Hematopoietic multipotent progenitor cell treated with erythropoietin and hydrocortisone succinate and interleukin-3 and kit ligand, for 8 days (in vitro differentiated cells): ENCODE results near the gene CENPX.

Experiments
- DNase-seq: peaks from one replicate; pipeline ENCODE4 v3.0.0-alpha.2; 2015

The CENPX gene

DNA sequence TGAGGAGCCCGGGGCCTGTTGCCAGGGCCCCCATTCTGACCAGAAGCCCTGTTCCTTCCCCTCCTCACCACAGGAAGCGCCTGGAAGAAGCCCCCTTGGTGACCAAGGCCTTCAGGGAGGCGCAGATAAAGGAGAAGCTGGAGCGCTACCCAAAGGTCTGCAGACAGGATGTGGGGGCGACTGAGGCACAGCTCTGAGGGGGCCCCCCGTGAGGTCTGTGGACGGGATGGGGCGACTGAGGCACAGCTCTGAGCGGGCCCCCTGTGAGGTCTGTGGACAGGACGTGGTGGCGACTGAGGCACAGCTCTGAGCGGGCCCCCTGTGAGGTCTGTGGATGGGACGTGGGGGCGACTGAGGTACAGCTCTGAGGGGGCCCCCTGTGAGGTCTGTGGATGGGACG lies 13.3 kb downstream of the CENPX start:
- DNase-seq, result no peak

DNA sequence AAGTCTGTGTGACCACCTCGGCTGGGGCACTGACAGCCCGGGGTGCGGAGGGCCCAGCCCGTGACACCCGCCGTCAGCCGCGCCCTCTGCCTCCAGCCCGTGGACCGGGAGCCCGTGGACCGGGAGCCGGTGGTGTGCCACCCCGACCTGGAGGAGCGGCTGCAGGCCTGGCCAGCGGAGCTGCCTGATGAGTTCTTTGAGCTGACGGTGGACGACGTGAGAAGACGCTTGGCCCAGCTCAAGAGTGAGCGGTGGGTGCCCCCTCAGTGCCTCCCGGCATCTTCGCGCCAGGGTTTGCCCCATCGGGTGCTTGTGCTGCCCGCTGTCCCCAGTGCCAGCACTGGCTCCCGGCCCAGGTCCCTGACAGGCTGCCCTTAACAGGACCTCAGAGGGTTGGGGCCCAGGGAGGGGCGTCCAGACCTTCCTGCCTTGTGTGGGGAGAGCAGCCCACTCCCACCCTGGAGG lies 13.7 kb downstream of the CENPX start:
- DNase-seq, result no peak

DNA sequence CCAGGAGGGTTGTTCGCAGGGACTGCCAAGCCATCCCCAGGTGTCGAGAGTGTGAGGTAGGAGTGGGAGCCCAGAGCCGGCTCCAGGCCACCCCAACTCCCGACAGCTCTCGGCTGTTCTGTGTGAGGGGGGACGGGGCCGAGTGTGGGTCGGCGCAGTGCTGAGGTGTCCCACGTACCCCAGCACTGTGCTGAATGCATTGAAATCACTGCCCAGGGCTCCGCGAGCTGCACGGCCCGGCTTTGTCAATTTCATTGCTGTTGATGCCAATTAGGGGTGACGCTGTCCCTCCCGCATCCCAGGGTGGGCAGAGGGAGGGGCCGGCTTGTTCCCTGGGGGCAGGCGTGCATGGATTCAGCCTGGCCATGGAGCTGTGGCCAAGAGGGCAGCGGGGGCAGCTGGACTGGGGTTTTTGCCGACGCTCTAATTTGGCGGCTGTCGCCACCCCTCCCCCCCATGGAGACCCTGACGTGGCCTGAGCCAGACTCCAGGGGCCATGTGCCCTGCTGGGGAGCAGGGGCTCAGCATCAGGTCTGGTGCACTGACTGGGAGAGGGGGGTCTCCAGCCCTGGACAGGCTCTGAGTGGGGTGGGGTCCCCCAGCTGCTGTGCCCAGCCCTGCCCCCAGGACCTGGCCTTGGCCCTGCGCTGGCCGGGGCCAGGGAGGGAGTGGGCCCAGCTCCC lies 14.3 kb downstream of the CENPX start:
- no peak for DNase-seq

DNA sequence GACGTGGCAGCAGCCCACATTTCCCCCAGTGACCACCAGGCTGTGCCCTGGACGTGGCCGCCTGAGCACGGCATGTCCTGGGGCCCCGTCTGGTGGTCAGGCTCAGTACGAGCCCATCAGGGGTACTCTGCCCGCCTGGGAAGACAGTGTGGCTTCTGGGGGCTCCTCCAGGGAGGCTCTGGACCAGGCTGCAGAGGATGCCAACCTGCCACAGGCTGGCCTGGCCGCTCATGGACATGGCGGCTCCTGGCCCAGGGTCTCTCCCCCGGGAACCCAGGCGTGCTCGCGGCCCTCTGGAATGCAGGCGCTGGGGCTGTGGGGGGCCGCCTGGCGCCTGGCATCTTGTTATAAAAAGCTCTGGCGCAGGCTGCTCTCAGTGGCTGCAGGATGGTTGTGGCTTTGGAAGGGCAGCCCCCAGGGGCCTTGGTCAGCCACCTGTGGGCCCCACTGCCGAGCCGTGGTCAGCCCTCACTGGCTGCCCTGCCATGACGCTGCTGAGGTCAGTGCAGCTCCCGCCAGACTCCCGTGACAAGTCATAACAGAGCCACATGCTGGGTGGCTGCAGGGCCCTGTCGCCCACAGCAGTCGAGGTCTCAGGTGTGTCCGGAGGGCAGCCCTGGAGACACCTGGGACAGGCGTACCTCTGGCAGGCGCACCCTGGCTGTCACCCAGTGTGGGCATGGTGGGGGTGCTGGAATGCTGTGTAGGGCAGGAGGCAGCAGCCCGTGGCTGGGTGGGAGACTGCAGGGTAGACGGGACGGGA lies 15.0 kb downstream of the CENPX start:
- no peak for DNase-seq

DNA sequence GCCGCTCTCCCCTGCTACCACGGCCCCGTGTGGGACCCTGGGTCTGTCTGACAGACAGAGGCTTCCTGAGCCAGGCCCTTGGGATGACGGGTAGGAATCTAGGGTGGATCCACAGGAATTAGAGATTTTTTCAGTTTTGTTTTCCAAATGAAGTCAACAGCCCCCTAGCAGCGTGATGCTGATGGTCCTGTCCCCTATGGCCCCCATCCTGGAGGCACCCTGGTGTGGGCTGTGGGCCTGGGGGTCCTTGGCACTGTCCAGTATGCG lies 15.5 kb downstream of the CENPX start:
- DNase-seq, result no peak

DNA sequence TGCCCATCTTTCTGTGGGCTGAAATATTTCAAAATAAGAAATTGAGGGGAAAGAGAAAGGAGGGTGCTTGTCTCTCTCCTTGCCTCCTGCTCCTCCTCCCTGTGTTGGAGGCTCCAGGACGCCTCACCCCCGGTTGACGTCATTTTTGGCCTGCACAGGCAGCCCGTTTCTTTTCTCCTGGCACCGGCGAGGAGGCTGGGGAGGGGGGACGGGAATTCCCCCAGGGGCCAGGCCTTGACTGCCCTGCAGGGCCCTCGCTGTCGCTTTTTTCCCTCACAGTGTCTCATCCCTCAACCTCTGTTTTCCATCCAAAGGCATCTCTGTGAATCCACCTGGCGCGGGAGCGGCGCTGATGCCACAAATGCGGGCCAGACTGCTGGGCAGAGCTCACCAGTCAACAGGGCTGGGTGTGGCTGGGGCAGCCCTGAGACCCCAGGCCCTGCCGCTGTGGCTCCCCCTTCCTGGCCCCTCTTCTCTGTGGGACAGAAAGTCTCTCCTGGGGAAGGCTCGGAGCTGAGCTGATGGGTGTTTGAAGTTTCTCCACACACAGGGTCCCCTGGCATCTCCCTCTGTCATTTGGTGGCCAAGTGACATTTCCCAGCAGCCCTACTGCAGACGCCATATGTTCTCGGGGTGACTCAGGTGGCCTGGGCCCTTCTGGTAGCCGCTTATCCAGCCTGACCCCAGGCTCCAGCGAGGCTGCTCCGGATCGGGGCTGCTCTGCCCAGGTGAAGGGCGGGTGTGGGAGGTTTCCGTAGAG lies 16.0 kb downstream of the CENPX start:
- no peak for DNase-seq

DNA sequence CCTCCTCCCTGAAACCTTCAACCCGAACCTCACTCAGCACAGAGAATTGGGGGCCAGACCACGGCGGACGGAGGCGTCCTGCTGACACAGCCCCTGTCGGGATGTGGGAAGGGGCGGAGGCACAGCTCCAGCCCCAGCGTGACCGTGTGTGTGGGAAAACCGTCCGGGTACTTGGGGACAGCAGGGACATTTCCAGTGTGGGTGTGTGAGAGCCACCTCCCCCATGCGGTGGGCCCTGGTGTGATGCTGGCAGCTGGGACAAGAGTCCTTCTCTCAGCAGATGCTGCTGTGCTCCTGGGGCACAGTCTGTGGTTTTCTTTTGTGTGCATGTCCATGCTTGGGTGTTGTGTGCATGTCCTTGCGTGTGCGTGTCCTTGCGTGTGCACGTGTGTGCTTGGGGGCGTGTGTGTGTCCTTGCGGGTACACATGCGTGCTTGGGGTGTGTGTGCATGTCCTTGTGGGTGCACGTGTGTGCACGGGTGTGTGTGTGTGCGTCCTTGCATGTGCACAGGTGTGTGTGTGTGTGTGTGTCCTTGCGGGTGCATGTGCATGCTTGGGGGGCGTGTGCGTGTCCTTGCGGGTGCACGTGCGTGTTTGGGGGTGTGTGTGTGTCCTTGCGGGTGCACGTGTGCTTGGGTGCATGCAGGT lies 16.9 kb downstream of the CENPX start:
- no peak for DNase-seq

DNA sequence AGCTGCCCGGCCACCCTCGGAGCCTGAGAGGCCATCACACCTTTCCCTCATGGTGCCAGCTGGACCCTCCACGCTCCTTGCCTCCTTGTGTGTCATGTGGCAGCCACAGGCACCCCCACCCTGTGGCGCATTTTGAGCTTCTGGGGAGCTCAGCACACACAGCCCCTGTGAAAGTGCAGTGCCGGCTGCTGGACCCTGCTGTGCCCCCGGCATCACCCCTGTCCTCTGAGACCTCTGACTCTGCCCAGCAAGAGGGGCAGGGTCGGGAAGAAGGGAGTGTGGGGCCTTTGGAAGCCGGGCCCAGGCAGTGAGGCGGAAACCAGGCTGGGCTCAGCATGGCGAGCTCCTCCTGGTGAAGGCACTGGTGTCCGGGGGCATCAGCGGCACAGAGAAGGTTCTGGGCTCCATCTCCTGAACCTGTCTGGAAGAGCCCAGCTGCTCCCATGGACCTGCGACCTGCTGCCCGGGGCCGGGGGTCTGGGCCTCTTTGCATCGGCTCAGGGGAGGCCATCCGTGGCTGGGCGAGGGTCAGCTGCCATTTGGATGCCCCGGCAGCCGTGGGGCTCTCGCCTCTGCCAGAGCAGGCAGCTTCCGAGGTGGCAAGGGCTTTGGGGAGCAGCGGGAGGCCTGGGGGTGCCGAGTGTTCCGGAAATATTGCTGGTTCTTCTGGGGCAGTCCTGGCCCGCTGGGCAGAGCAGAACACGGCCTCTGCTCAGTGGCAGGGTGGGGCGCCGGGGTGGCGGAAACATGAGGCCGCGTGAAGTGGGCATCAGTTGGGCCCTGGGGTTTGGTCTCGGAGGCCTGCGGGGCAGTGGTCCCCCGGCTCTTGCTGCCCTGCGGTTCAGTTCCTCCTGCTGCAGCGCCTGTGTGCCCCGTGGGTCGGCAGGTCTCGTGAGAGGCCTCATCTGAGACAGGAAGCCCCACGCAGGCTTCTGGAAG lies 17.9 kb downstream of the CENPX start:
- DNase-seq, result no peak

DNA sequence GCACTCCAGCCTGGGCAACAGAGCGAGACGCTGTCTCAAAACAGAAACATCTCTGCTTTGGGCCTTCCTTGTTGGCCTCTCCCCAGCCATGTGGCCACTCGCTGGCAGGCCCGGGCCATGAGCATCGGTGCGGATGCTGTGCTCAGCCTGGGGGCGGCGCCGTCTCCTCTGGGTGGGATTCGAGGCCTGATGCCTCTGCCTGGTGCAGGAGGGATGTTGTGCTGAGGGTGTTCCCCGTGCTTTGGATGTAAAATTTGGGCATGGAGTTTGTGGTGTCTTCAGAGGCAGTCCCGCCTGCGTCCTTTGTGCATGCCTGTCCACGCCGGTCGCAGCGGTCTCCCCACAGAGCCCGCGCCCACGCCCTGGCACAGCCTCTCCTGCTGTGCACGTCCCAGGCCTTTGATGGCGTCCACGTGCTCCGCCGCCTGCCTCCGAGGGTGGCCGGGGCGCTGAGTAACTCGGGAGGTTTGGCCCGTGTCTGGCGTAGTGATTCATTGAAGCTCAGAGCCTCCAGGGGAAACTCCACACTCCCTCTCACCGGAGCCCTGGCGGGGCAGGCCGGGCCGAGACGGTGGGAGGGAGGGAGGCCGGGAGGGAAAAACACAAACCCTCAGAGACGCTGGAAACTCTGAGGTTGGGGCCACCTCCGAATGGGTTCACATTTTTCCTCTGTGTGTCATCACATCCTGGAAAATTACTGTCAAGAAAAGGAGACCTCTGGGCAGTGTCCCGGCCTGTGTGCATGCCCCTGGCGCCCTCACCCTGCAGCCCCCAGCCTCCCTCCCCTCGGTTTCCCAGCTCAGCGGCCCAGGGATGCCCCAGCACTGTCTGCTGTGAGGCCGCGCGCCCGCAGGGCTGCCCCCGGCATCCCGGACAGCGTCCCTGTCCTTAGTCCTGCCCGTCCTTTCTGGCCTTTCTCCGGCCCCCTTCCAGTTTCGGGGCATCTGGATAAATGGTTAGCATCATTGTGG lies 19.0 kb downstream of the CENPX start:
- DNase-seq, result no peak

DNA sequence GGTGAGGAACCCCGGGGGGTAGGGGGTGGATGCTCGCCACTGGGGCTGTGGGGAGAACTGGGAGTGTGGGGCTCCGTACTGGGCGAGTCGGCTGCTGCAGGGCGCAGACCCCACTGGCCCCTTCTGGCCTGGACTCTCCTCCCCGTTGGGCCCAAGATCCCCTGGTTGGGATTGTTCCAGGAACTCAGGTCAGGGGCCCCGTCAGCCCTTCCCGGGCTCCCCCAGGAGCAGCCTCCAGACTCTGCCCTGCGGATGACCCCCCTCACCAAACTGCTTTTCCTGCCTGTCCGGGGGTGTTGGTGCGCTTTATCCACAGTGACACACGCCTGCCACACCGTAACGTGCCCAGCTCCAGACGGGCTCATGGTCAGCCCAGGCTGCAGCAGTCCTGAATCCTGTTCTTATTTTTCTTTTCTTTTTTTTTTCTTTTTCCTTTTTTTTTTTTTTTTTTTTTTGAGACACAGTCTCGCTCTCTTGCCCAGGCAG lies 21.1 kb downstream of the CENPX start:
- DNase-seq, result no peak

DNA sequence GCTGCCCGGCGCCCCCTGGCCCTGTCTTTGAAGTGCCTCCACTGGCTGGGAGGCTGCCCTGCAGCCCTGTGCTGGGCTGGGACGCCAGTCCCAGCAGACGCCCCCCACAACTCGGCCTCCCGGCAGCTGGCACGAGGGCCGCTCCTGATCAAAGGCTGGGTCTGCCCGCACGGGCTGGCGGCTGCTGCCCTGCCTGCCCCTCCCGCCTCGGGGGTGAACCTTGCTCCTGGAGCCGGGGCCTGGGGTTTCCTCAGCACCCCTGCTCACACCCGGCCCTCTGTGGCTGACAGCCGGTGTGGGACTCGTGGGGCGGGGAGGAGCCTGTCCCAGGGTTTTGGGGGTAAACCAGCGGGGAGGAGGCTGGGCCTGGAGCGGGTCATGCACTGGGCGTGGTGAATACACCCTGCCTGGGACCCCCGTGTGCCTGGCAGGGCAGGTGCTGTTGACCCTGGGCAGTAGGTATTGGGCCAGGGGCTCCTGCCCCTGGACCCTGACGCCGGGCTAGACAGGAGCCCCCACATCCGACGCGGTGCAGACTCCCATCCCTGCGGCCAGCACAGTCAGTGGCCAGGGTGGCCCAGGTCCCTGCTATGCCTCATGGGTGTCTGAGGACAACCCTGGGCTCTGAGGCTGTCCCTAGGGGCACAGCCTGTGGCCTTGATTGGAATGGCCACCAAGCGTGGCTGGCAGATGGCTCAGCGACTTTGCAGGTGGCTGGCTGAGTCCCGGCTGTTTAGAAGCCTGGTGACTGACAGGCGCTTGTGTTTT lies 21.7 kb downstream of the CENPX start:
- no peak for DNase-seq

DNA sequence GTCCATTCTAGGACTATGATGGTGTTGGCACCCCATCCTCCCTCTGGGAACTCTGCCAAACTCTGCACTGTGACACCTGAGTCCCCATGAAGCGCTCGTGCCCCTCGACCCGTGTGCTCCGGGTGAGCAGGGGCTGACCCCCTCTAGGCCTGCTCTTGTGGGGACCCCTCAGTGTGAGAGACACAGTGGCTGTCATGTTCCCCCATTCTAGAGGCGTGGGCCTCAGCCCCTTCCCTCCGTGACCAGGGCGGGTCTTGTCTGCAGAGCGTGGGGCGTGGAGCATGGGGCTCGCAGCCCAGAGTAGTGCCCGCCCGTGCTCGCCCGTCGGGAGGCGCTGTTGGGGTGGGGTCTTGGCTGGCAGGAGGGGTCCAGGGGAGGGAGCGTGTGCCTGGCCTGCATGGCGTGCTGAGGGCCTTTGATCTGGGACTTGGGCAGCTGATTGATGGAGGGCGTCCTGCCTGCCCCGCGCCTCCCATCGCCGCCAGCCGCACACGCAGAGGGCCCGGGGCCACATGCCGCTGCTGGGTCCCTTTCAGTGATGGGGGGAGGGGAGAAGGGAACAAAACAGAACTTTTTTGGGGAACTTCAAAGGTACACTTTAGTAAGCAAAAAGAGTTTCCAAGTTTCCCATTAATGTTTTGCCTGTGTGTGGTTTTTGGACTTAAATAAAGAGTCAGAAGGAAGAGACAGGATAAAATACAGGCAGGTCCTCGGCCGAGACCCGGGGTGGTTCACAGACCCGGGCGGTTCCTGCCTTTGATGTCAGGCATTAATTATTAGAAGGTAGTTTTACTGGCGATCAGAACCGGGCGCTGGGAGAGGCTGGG lies 22.5 kb downstream of the CENPX start:
- DNase-seq, result no peak

DNA sequence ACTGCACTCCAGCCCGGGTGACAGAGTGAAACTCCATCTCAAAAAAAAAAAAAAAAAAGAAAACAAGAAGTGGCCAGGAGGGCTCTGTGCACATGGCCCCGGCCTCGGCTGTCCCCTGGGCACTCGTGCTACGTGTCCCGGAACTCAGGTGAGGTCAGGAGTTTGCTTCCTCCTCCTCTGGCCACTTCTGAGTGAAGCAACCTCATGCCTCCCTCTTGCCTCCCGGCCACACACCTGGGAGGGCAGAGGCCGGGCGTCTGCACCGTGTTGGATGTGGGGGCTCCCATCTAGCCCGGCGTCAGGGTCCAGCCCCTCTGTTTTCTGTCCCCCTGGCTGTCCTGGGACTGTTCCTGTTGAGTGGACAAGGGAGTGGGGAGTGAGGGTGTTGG lies 23.1 kb downstream of the CENPX start:
- no peak for DNase-seq

DNA sequence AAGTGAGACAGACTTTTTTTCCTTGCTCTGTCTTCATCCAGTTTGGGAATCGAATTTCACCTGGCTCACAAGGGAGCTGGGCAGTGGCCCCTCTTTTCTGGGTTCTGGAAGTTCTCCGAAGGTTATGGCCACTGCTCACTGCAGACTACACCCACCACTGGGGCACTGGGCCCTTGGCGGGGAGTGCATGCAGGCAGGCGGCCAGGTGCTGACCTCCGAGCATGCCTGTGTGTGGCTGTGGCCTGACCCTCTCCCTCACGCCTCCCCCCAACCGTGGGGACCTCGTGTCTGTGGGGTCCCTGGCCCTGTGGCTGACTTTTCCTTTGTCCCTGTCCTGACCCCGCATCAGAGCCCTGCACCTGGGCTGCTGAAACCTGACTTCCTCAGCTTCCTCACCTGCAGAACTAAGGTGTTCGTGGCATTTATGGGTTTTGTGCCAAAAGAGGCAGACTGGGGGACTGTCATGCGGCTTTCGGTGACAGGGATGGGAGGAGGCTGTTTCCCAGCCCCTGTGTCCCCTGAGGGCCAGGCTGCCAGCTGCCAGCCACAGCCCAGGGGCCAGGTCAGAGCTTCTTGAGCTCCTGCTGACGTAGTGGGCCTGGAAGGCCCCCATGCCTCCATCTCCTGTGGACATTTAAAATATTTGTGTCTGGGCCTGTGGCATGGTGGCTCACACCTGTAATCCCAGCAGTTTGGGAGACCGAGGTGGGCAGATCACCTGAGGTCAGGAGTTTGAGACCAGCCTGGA lies 23.8 kb downstream of the CENPX start:
- DNase-seq, result no peak

DNA sequence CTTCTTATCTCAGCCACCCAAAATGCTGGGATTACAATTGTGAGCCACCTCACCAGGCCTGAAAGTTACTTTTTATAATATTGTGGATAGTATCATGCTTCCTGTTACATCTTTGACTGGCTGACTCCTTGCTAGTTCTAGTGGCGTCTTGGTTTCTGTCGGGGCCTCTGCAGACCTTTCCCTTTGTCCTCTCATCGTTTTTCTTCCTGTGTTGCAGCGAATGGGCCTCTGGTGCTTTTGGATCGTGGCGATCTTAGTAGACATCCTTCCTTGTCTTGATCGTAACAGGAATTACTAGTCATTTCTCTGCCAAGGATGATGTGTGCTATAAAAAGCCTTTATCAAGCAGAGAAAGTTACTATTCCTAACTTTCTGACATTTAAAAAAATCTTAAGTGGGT lies 24.5 kb downstream of the CENPX start:
- no peak for DNase-seq

DNA sequence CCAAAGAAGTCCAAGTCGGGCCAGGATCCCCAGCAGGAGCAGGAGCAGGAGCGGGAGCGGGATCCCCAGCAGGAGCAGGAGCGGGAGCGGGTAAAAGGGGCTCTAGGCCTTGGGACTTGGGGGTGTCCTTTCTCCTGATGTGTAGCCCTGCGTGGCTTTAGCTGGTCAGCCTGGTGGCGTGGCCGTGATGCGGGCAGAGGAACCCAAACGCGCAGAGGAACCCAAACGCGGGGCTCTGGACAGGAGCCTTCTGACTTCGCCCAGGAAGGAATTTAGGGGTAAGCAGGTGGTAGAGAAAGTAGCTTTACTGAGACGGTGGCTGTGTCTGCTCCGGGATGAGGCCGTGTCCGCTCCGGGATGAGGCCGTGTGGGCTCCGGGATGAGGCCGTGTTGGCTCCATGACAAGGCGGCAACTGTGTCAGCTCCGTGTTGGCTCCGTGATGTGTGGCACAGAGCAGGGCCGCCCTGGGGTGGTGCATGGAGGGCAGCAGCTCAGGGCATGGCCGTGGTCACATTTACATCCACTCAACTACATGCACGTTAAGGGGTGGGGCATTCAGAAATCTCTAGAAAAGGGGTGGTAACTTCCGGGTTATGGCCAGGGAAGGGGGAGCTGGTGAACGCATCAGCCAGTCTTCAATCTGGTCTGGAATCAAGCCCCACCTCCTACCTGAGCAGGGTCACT lies 25.8 kb downstream of the CENPX start:
- no peak for DNase-seq

DNA sequence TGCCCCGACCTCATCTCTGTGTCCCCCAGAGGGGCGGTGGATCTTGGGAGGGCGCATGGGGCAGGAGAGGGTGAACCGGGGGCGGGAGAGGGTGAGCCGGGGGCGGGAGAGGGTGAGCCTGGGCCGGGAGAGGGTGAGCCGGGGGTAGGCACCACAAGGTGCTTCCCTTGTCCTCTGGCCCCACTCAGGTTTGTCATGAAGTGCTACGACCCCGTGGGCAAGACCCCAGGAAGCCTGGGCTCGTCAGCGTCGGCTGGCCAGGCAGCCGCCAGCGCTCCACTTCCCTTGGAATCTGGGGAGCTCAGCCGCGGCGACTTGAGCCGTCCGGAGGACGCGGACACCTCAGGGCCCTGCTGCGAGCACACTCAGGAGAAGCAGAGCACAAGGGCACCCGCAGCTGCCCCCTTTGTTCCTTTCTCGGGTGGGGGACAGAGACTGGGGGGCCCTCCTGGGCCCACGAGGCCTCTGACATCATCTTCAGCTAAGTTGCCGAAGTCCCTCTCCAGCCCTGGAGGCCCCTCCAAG lies 26.4 kb downstream of the CENPX start:
- no peak for DNase-seq
